Esophagus (tissue), 2 donors: ENCODE data around the gene GUCY1A2. TPM values are rescaled to one million over a fixed set of nuclear protein-coding genes. Genes with fewer than 3 reads are reported as not detected.

ENCODE experiments used
- H3K27ac ChIP-seq, 2 donors: one replicate each; pipeline ENCODE4 v1.5.1; 2013; ENCODE audit warnings: low read depth in 2 of 2, mild to moderate bottlenecking in 2 of 2, inconsistent platforms in 1 of 2, low read length in 1 of 2, moderate library complexity in 1 of 2
- H3K27me3 ChIP-seq, 2 donors: one replicate each; pipeline ENCODE4 v1.6.1; 2013; ENCODE audit warnings: low read length in 2 of 2, control low read depth in 1 of 2, mild to moderate bottlenecking in 1 of 2; ENCODE audit not compliant: insufficient read depth in 2 of 2, control insufficient read depth in 1 of 2
- H3K36me3 ChIP-seq, 2 donors: one replicate each; pipeline ENCODE4 v1.6.1; 2013; ENCODE audit warnings: low read length in 1 of 2; ENCODE audit not compliant: control insufficient read depth in 2 of 2, insufficient read depth in 2 of 2
- H3K4me1 ChIP-seq, 2 donors: one replicate each; pipeline ENCODE4 v1.6.1; 2013; ENCODE audit warnings: low read length in 1 of 2; ENCODE audit not compliant: control insufficient read depth in 2 of 2, insufficient read depth in 2 of 2
- H3K4me3 ChIP-seq, 2 donors: one replicate each; pipeline ENCODE4 v1.5.1; 2013; ENCODE audit warnings: low read length in 2 of 2, mild to moderate bottlenecking in 2 of 2, low read depth in 1 of 2, moderate library complexity in 1 of 2
- H3K9me3 ChIP-seq, 2 donors: one replicate each; pipeline ENCODE4 v1.6.1; 2013; ENCODE audit warnings: mild to moderate bottlenecking in 2 of 2, low read depth in 1 of 2, low read length in 1 of 2, moderate library complexity in 1 of 2; ENCODE audit not compliant: control insufficient read depth in 2 of 2, insufficient read depth in 1 of 2
- WGBS, 2 donors: extraction: QIAGEN DNeasy Blood & Tissue Kit; methylation state at CpG; one replicate each; pipeline ENCODE4 v1.1.7; 2013; 5-methylcytosine and 5-hydroxymethylcytosine counted together
- polyA plus RNA-seq, 2 donors: library from polyadenylated mRNA; stranded (reverse); fragments of 200-250 nt; gene quantifications; one replicate each; pipeline ENCODE4 v1.2.3, GENCODE V29; 2013
- donor health status: healthy with polysubstance abuse.
- donor health status: Bipolar disorder and iron deficiency.

The GUCY1A2 gene
- polyA plus RNA-seq, 2 donors: 0.04 to 0.07 TPM

- 74 to 81% methylated on average over 1 of the region's 1 CpG for WGBS, 2 donors
Measured at GRCh38 chr11:106714199-106714598, 304.1 kb downstream of the GUCY1A2 start.

GRCh38 chr11:106708348-106708747 lies 309.9 kb downstream of the GUCY1A2 start:
- Histone ChIP-seq H3K36me3 (no peaks in the 10 kb centered on the region), H3K27ac (no peak overlapping the region), H3K4me3 (no peak overlapping the region), H3K27me3 (no peaks in the 10 kb centered on the region), H3K9me3 (no peaks in the 10 kb centered on the region), H3K4me1 (no peaks in the 10 kb centered on the region)
- WGBS, 2 donors: 76 to 84% methylated on average over 7 of the region's 7 CpGs

More at GRCh38 chr11:106714199-106714598, 304.1 kb downstream of the GUCY1A2 start:
- no peaks in the 10 kb centered on the region for H3K27me3 ChIP-seq
- H3K36me3 ChIP-seq: no peaks in the 10 kb centered on the region
- no peaks in the 10 kb centered on the region for H3K4me1 ChIP-seq
- no peak overlapping the region for H3K27ac ChIP-seq
- H3K4me3 ChIP-seq: no peak overlapping the region
- no peaks in the 10 kb centered on the region for H3K9me3 ChIP-seq

- H3K9me3 ChIP-seq: no peaks in the 10 kb centered on the region
- no peak overlapping the region for H3K27ac ChIP-seq
- H3K4me1 ChIP-seq: no peaks in the 10 kb centered on the region
- no peaks in the 10 kb centered on the region for H3K27me3 ChIP-seq
- no peaks in the 10 kb centered on the region for H3K36me3 ChIP-seq
- H3K4me3 ChIP-seq: no peak overlapping the region
Measured at GRCh38 chr11:106706355-106706754, 311.9 kb downstream of the GUCY1A2 start.

- Histone ChIP-seq H3K9me3 (no peaks in the 10 kb centered on the region), H3K36me3 (no peaks in the 10 kb centered on the region), H3K4me1 (no peaks in the 10 kb centered on the region), H3K27ac (no peak overlapping the region), H3K4me3 (no peak overlapping the region), H3K27me3 (no peaks in the 10 kb centered on the region)
- 82 to 89% methylated on average over 3 of the region's 3 CpGs for WGBS, 2 donors
Measured at GRCh38 chr11:106702805-106703204, 315.5 kb downstream of the GUCY1A2 start.

GRCh38 chr11:106697058-106697457 lies 321.2 kb downstream of the GUCY1A2 start:
- WGBS, 2 donors: 41 to 67% methylated on average over 2 of the region's 2 CpGs
- Histone ChIP-seq H3K9me3 (no peaks in the 10 kb centered on the region), H3K27me3 (no peaks in the 10 kb centered on the region), H3K27ac (no peak overlapping the region), H3K36me3 (no peaks in the 10 kb centered on the region), H3K4me1 (no peaks in the 10 kb centered on the region), H3K4me3 (no peak overlapping the region)

- 55 to 73% methylated on average over 2 of the region's 2 CpGs for WGBS, 2 donors
- Histone ChIP-seq H3K9me3 (no peaks in the 10 kb centered on the region), H3K27ac (no peak overlapping the region)
Measured at GRCh38 chr11:106695506-106695905, 322.8 kb downstream of the GUCY1A2 start.

GRCh38 chr11:106694501-106694900 lies 323.8 kb downstream of the GUCY1A2 start:
- H3K4me1 ChIP-seq: no peaks in the 10 kb centered on the region
- WGBS, 2 donors: 82 to 83% methylated on average over 5 of the region's 5 CpGs
- H3K36me3 ChIP-seq: no peaks in the 10 kb centered on the region
- no peak overlapping the region for H3K4me3 ChIP-seq
- no peaks in the 10 kb centered on the region for H3K9me3 ChIP-seq
- H3K27ac ChIP-seq: no peak overlapping the region
- H3K27me3 ChIP-seq: no peaks in the 10 kb centered on the region

More at GRCh38 chr11:106695506-106695905, 322.8 kb downstream of the GUCY1A2 start:
- Histone ChIP-seq H3K4me1 (no peaks in the 10 kb centered on the region), H3K36me3 (no peaks in the 10 kb centered on the region), H3K27me3 (no peaks in the 10 kb centered on the region), H3K4me3 (no peak overlapping the region)

- Histone ChIP-seq H3K9me3 (no peaks in the 10 kb centered on the region), H3K27ac (no peak overlapping the region)
Measured at GRCh38 chr11:106691807-106692365, 326.4 kb downstream of the GUCY1A2 start.

GRCh38 chr11:106690923-106691322 lies 327.4 kb downstream of the GUCY1A2 start:
- H3K4me3 ChIP-seq: no peak overlapping the region
- 86 to 89% methylated on average over 1 of the region's 1 CpG for WGBS, 2 donors
- H3K4me1 ChIP-seq: no peaks in the 10 kb centered on the region
- H3K27ac ChIP-seq: no peak overlapping the region
- no peaks in the 10 kb centered on the region for H3K9me3 ChIP-seq
- no peaks in the 10 kb centered on the region for H3K36me3 ChIP-seq
- no peaks in the 10 kb centered on the region for H3K27me3 ChIP-seq

More at GRCh38 chr11:106691807-106692365, 326.4 kb downstream of the GUCY1A2 start:
- no peaks in the 10 kb centered on the region for H3K4me1 ChIP-seq
- no peak overlapping the region for H3K4me3 ChIP-seq
- H3K36me3 ChIP-seq: no peaks in the 10 kb centered on the region
- no peaks in the 10 kb centered on the region for H3K27me3 ChIP-seq

GRCh38 chr11:106684944-106685343 lies 333.3 kb downstream of the GUCY1A2 start:
- H3K4me3 ChIP-seq: no peak overlapping the region
- H3K4me1 ChIP-seq: no peaks in the 10 kb centered on the region
- 89 to 91% methylated on average over 3 of the region's 3 CpGs for WGBS, 2 donors
- H3K36me3 ChIP-seq: no peaks in the 10 kb centered on the region
- H3K27ac ChIP-seq: no peak overlapping the region
- no peaks in the 10 kb centered on the region for H3K9me3 ChIP-seq
- H3K27me3 ChIP-seq: no peaks in the 10 kb centered on the region
